ENCODE results near the gene ZNF526. TPM values are rescaled to one million over a fixed set of nuclear protein-coding genes. Genes with fewer than 3 reads are reported as not detected.
A peak's percentile ranks its signal among the peaks of the same experiment; 100 is the strongest.

Gene ZNF526
- total RNA-seq, 1 donor from 2014 or later, result 11.7 TPM

GRCh38 chr19:42217520-42218437 lies 2.3 kb upstream of the ZNF526 start, which contains the start of gene DEDD2:
DEDD2 (minus strand) TSS chr19:42217677; CDS start chr19:42217007, 670 bp downstream.
- ATAC-seq (peak; percentile 89 to 91), DNase-seq (peak; percentile 98)
- peaks cover 66% of the 10 kb centered on the region for H3K4me1 ChIP-seq
- peak within 1 kb of the TSS; percentile 95 for H3K4me3 ChIP-seq
- intact Hi-C loops (cut with DNase I), result no loop called here
- no peak for TF ChIP-seq CTCF (IDR thresholded peaks at IDR 0.05)
- peak within 1 kb of the TSS; percentile 87 for H3K27ac ChIP-seq
- H3K9me3 ChIP-seq, result no peaks in the 10 kb centered on the region
- no peaks in the 10 kb centered on the region for H3K27me3 ChIP-seq (ENCODE audit: low read depth)
- H3K36me3 ChIP-seq, result peaks cover 27% of the 10 kb centered on the region

- Histone ChIP-seq H3K27ac (peak overlapping the region; percentile 73), H3K27me3 (ENCODE audit: low read depth) (no peaks in the 10 kb centered on the region), H3K4me3 (peak overlapping the region; percentile 76), H3K4me1 (peaks cover 46% of the 10 kb centered on the region), H3K9me3 (no peaks in the 10 kb centered on the region), H3K36me3 (peaks cover 17% of the 10 kb centered on the region)
- ATAC-seq (no peak), DNase-seq (no peak)
- intact Hi-C loops (cut with DNase I), result no loop called here
- TF ChIP-seq CTCF (IDR thresholded peaks at IDR 0.05), result no peak
Observed at GRCh38 chr19:42220751-42221097, 612 bp downstream of the ZNF526 start.

- H3K27me3 ChIP-seq (ENCODE audit: low read depth), result no peaks in the 10 kb centered on the region
- no peak overlapping the region for H3K27ac ChIP-seq
- no peak for ATAC-seq
- intact Hi-C loops (cut with DNase I), result no loop called here
- peaks cover 58% of the 10 kb centered on the region for H3K36me3 ChIP-seq
- H3K9me3 ChIP-seq, result no peaks in the 10 kb centered on the region
- no peak overlapping the region for H3K4me3 ChIP-seq
- no peak for DNase-seq
- TF ChIP-seq CTCF (IDR thresholded peaks at IDR 0.05), result no peak
- peaks cover 17% of the 10 kb centered on the region for H3K4me1 ChIP-seq
Observed at GRCh38 chr19:42224940-42225717, 5.0 kb downstream of the ZNF526 start.

- Histone ChIP-seq H3K27ac (no peak overlapping the region), H3K27me3 (ENCODE audit: low read depth) (no peaks in the 10 kb centered on the region), H3K4me1 (peaks cover 14% of the 10 kb centered on the region), H3K9me3 (no peaks in the 10 kb centered on the region), H3K36me3 (peaks cover 65% of the 10 kb centered on the region), H3K4me3 (no peak overlapping the region)
- no peak for TF ChIP-seq CTCF (IDR thresholded peaks at IDR 0.05)
- DNase-seq, result no peak
- no peak for ATAC-seq
- intact Hi-C loops (cut with DNase I), result no loop called here
Observed at GRCh38 chr19:42225718-42226292, 5.7 kb downstream of the ZNF526 start.

- no peak for TF ChIP-seq CTCF (IDR thresholded peaks at IDR 0.05)
- intact Hi-C loops (cut with DNase I), result no loop called here
- no peak overlapping the region for H3K27ac ChIP-seq
- H3K27me3 ChIP-seq (ENCODE audit: low read depth), result no peaks in the 10 kb centered on the region
- H3K36me3 ChIP-seq, result peaks cover 76% of the 10 kb centered on the region
- peaks cover 3% of the 10 kb centered on the region for H3K4me1 ChIP-seq
- no peaks in the 10 kb centered on the region for H3K9me3 ChIP-seq
- ATAC-seq, result no peak
- DNase-seq, result no peak
- H3K4me3 ChIP-seq, result no peak overlapping the region
Observed at GRCh38 chr19:42226886-42227285, 6.8 kb downstream of the ZNF526 start.

Data from lower lobe of right lung (tissue), 2 donors.